ENCODE data around the gene VSTM1.

- no peak for TF ChIP-seq CTCF (IDR thresholded peaks at IDR 0.05; ENCODE audit: low read length)
- TF ChIP-seq EZH2 (optimal IDR thresholded peaks at IDR 0.05; ENCODE audit: low read depth, low read length): no peak
- no peak for TF ChIP-seq EZH2phosphoT487 (IDR thresholded peaks at IDR 0.05; ENCODE audit: low read length)
These were observed 20.7 kb upstream of the VSTM1 start for GRCh38 chr19:54084410-54084809.
